NCI-H2171 (cell line): ENCODE data around the gene ASIC4.

Experiments
- DNase-seq: peaks from one replicate; lab custom pipeline; 2025; lab: John Stamatoyannopoulos, UW

ASIC4 gene

GRCh38 chr2:219569635-219570034 is 55.4 kb downstream of the ASIC4 start:
- DNase-seq, result peak; percentile 3

GRCh38 chr2:219570194-219570923 is 56.1 kb downstream of the ASIC4 start:
- DNase-seq, result peak; percentile 4

GRCh38 chr2:219570924-219571310 is 56.6 kb downstream of the ASIC4 start:
- no peak for DNase-seq

- peak; percentile 52 for DNase-seq
Observed at GRCh38 chr2:219571311-219572236, 57.3 kb downstream of the ASIC4 start, which contains the start of gene OBSL1. TSS of gene OBSL1 (minus strand) at chr2:219571539. CDS start at chr2:219571232, 307 bp downstream.

GRCh38 chr2:219572237-219573001 is 58.1 kb downstream of the ASIC4 start, which contains the start of gene INHA:
TSS of gene INHA (plus strand) at chr2:219572310. CDS start at chr2:219572375, 65 bp downstream.
- no peak for DNase-seq

- no peak for DNase-seq
Observed at GRCh38 chr2:219573166-219573565, 58.9 kb downstream of the ASIC4 start.

GRCh38 chr2:219574484-219575311 is 60.4 kb downstream of the ASIC4 start:
- no peak for DNase-seq

GRCh38 chr2:219575566-219576504 is 61.6 kb downstream of the ASIC4 start:
- DNase-seq, result no peak

GRCh38 chr2:219576505-219577388 is 62.5 kb downstream of the ASIC4 start:
- DNase-seq, result peak; percentile 27

- DNase-seq, result no peak
Observed at GRCh38 chr2:219578811-219579613, 64.7 kb downstream of the ASIC4 start.

- no peak for DNase-seq
Observed at GRCh38 chr2:219581346-219581745, 67.1 kb downstream of the ASIC4 start.
